ENCODE results near the gene ADM. TPM values are rescaled to one million over a fixed set of nuclear protein-coding genes. Genes with fewer than 3 reads are reported as not detected.
A peak's percentile ranks its signal among the peaks of the same experiment; 100 is the strongest.

The ADM gene
- total RNA-seq, 8 experiments from 2014 or later = 3.6 to 131 (median 31.3) TPM

GRCh38 chr11:10282117-10282516 lies 22.8 kb upstream of the ADM start:
- ATAC-seq (replicated peaks in 6 of 8) = no peak
- Histone ChIP-seq H3K4me1 (replicated peaks in 1 of 2) (no peaks in the 10 kb centered on the region), H3K4me3 (no peak overlapping the region), H3K27ac (no peak overlapping the region)
- in situ Hi-C loops (cut with MboI; ENCODE audit: low pct_unique_long_range_greater_than_20kb in 2 of 9, low sequenced_read_pairs in 9 of 9, unreplicated experiment in 9 of 9) = loop anchor here in 1 of 9 experiments (25.0 kb wide), 1 partner anchor 520 kb away; no protein-coding TSS in a partner anchor

- in situ Hi-C loops (cut with MboI; ENCODE audit: low pct_unique_long_range_greater_than_20kb in 2 of 9, low sequenced_read_pairs in 9 of 9, unreplicated experiment in 9 of 9) = loop anchor here in 1 of 9 experiments (25.0 kb wide), 1 partner anchor 522 kb away; no protein-coding TSS in a partner anchor
- H3K4me1 ChIP-seq (replicated peaks in 1 of 2) = no peaks in the 10 kb centered on the region
- 25 to 100% (median 83%) methylated on average over 1 of the region's 1 CpG; no CpG with 5 or more reads in 4 of the 10 experiments for WGBS, 10 experiments
- no peak overlapping the region for H3K27ac ChIP-seq
- H3K4me3 ChIP-seq = no peak overlapping the region
- no peak for ATAC-seq (replicated peaks in 6 of 8)
Measured at GRCh38 chr11:10283991-10284390, 20.9 kb upstream of the ADM start.

- peak in 3 of 8 experiments; percentile 90 to 94 (median 94) for ATAC-seq (replicated peaks in 6 of 8)
- in situ Hi-C loops (cut with MboI; ENCODE audit: low pct_unique_long_range_greater_than_20kb in 2 of 9, low sequenced_read_pairs in 9 of 9, unreplicated experiment in 9 of 9) = loop anchor here in 1 of 9 experiments (25.0 kb wide), 1 partner anchor 523 kb away; no protein-coding TSS in a partner anchor
Measured at GRCh38 chr11:10285148-10285802, 19.6 kb upstream of the ADM start.

GRCh38 chr11:10287140-10287539 lies 17.7 kb upstream of the ADM start:
- in situ Hi-C loops (cut with MboI; ENCODE audit: low pct_unique_long_range_greater_than_20kb in 2 of 9, low sequenced_read_pairs in 9 of 9, unreplicated experiment in 9 of 9) = loop anchor here in 1 of 9 experiments (25.0 kb wide), 1 partner anchor 525 kb away; no protein-coding TSS in a partner anchor
- WGBS, 10 experiments = 58 to 100% (median 100%) methylated on average over 1 to 3 of the region's 3 CpGs; no CpG with 5 or more reads in 2 of the 10 experiments
- no peak overlapping the region for H3K4me3 ChIP-seq
- H3K27ac ChIP-seq = no peak overlapping the region
- no peak for ATAC-seq (replicated peaks in 6 of 8)
- H3K4me1 ChIP-seq (replicated peaks in 1 of 2) = no peaks in the 10 kb centered on the region

More at GRCh38 chr11:10285148-10285802, 19.6 kb upstream of the ADM start:
- H3K4me1 ChIP-seq (replicated peaks in 1 of 2) = no peaks in the 10 kb centered on the region
- H3K4me3 ChIP-seq = no peak overlapping the region
- no peak overlapping the region for H3K27ac ChIP-seq
- 60 to 95% (median 90%) methylated on average over 1 to 4 of the region's 4 CpGs; no CpG with 5 or more reads in 2 of the 10 experiments for WGBS, 10 experiments

- no peak overlapping the region for H3K27ac ChIP-seq
- no peak for ATAC-seq (replicated peaks in 6 of 8)
- H3K4me3 ChIP-seq = no peak overlapping the region
- in situ Hi-C loops (cut with MboI; ENCODE audit: low pct_unique_long_range_greater_than_20kb in 2 of 9, low sequenced_read_pairs in 9 of 9, unreplicated experiment in 9 of 9) = loop anchor here in 1 of 9 experiments (25.0 kb wide), 1 partner anchor 526 kb away; no protein-coding TSS in a partner anchor
- peaks cover 0 to 4% of the 10 kb centered on the region in 2 donors for H3K4me1 ChIP-seq (replicated peaks in 1 of 2)
- WGBS, 10 experiments = 90 to 100% (median 95%) methylated on average over 1 to 8 of the region's 9 CpGs; no CpG with 5 or more reads in 2 of the 10 experiments
Measured at GRCh38 chr11:10287766-10288715, 16.8 kb upstream of the ADM start.

GRCh38 chr11:10288881-10289764 lies 15.8 kb upstream of the ADM start:
- in situ Hi-C loops (cut with MboI; ENCODE audit: low pct_unique_long_range_greater_than_20kb in 2 of 9, low sequenced_read_pairs in 9 of 9, unreplicated experiment in 9 of 9) = loop anchor here in 1 of 9 experiments (25.0 kb wide), 1 partner anchor 527 kb away; no protein-coding TSS in a partner anchor
- 100% methylated on average over 2 to 8 of the region's 24 CpGs; no CpG with 5 or more reads in 8 of the 10 experiments for WGBS, 10 experiments
- no peak for ATAC-seq (replicated peaks in 6 of 8)
- Histone ChIP-seq H3K27ac (no peak overlapping the region), H3K4me1 (replicated peaks in 1 of 2) (peaks cover 0 to 4% of the 10 kb centered on the region in 2 donors), H3K4me3 (no peak overlapping the region)

GRCh38 chr11:10289765-10290380 lies 15.0 kb upstream of the ADM start:
- ATAC-seq (replicated peaks in 6 of 8) = no peak
- WGBS, 10 experiments = 65 to 100% (median 85%) methylated on average over 1 to 2 of the region's 10 CpGs; no CpG with 5 or more reads in 6 of the 10 experiments
- in situ Hi-C loops (cut with MboI; ENCODE audit: low pct_unique_long_range_greater_than_20kb in 2 of 9, low sequenced_read_pairs in 9 of 9, unreplicated experiment in 9 of 9) = loop anchor here in 2 of 9 experiments (10.0 to 25.0 kb wide), 2 partner anchors 75 to 528 kb away; no protein-coding TSS in a partner anchor

GRCh38 chr11:10291801-10292638 lies 12.9 kb upstream of the ADM start:
- H3K27ac ChIP-seq = no peak overlapping the region
- no peak overlapping the region for H3K4me3 ChIP-seq
- no peak for ATAC-seq (replicated peaks in 6 of 8)
- H3K4me1 ChIP-seq (replicated peaks in 1 of 2) = peaks cover 0 to 4% of the 10 kb centered on the region in 2 donors
- 78 to 100% (median 91%) methylated on average over 1 to 15 of the region's 17 CpGs for WGBS, 10 experiments
- in situ Hi-C loops (cut with MboI; ENCODE audit: low pct_unique_long_range_greater_than_20kb in 2 of 9, low sequenced_read_pairs in 9 of 9, unreplicated experiment in 9 of 9) = loop anchor here in 2 of 9 experiments (10.0 to 25.0 kb wide), 2 partner anchors 77 to 530 kb away; no protein-coding TSS in a partner anchor

More at GRCh38 chr11:10289765-10290380, 15.0 kb upstream of the ADM start:
- H3K4me3 ChIP-seq = no peak overlapping the region
- H3K4me1 ChIP-seq (replicated peaks in 1 of 2) = peaks cover 0 to 4% of the 10 kb centered on the region in 2 donors
- no peak overlapping the region for H3K27ac ChIP-seq

- H3K27ac ChIP-seq = peak within 1 kb of the TSS; percentile 61 to 85
- H3K4me1 ChIP-seq (replicated peaks in 1 of 2) = peaks cover 0 to 4% of the 10 kb centered on the region in 2 donors
- H3K4me3 ChIP-seq = peak within 1 kb of the TSS; percentile 79 to 99 (median 91)
- WGBS, 10 experiments = 0 to 14% (median 0%) methylated on average over 1 to 8 of the region's 81 CpGs; no CpG with 5 or more reads in 4 of the 10 experiments
- ATAC-seq (replicated peaks in 6 of 8) = peak; percentile 79 to 92 (median 86)
- in situ Hi-C loops (cut with MboI; ENCODE audit: low pct_unique_long_range_greater_than_20kb in 2 of 9, low sequenced_read_pairs in 9 of 9, unreplicated experiment in 9 of 9) = loop anchor here in 2 of 9 experiments (10.0 to 25.0 kb wide), 2 partner anchors 79 to 531 kb away; no protein-coding TSS in a partner anchor
Measured at GRCh38 chr11:10293423-10294289, 11.2 kb upstream of the ADM start, which contains the start of gene SBF2. SBF2 (minus strand) TSS chr11:10294219; CDS start chr11:10294069, 150 bp downstream.
